Smooth muscle cell of bladder (primary cell): ENCODE data around the gene SAMD13. TPM values are rescaled to one million over a fixed set of nuclear protein-coding genes. Genes with fewer than 3 reads are reported as not detected.

Experiments used
- total RNA-seq: library from RNA; depleted of rRNA; stranded (reverse); fragments of >200 nt; gene quantifications from 2 replicates; pipeline ENCODE4 v1.2.3, GENCODE V29; 2014

Gene SAMD13, protein sequence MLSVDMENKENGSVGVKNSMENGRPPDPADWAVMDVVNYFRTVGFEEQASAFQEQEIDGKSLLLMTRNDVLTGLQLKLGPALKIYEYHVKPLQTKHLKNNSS
- 0.18 and 0.43 TPM in 2 replicates for total RNA-seq

GRCh38 chr1:84301004-84301784 lies at the start of gene SAMD13:
SAMD13 (plus strand) TSS chr1:84301708; CDS start chr1:84303235, 1,527 bp downstream.

DNA sequence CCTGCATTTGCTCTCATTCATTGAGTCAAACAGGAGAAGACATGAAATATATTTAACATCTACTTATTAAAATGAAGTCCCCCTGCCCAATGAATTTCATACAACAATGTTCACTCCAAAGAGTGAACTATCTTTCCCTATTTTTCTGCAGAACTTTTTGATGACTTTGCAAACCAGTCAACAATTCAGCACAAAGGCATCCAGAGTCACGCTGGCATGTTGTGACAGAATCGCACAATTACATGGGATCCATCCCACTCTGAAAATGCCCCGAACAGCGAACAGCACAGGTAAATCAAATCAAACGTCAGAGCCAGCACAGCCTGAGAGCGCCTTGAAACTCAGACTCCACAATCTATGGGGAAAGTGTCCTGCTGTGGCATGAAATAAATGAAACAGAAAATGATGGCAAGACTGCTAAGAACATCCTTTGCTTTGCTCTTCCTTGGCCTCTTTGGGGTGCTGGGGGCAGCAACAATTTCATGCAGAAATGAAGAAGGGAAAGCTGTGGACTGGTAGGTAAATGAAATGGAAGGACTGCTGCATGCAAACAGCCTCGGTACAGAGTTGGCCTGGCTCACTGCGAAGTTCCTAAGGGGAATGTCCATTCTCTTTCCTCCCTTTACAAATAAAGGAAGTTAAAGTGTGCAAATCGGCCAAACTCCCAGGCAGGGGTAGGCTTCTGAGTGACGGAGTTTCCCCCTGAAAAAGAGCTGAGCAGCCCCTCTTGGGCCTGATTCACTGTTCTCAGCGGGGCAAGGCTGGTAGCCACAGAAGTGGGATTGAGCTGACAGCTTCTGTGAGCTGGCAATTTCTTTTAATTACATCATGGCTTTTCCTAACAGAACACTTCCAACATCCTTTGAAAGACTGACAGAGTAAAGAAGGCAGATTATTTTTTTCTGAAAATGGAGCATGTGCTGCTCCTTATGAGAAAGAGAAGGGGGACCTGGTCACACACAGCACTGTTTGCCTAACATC lies 97.0 kb downstream of the SAMD13 start, which contains the start of gene DNASE2B:
DNASE2B (plus strand) TSS at position 310 of the 981 bp plus-strand sequence; CDS start at position 391, 81 bp downstream.

Other genes with a start within 250 kb of the SAMD13 start
- gene PRKACB, start 157.4 kb upstream of the SAMD13 start, total RNA-seq, result 15.8 and 18.4 TPM in 2 replicates
- not detected in 2 replicates for gene DNASE2B, start 96.8 kb downstream of the SAMD13 start, total RNA-seq
- gene RPF1, start 177.6 kb downstream of the SAMD13 start, total RNA-seq, result 26.2 and 29.1 TPM in 2 replicates
- gene SPATA1, start 204.7 kb downstream of the SAMD13 start, total RNA-seq, result 0.46 and 0.71 TPM in 2 replicates
- gene GNG5, start 204.9 kb downstream of the SAMD13 start, total RNA-seq, result 8.5 and 10.9 TPM in 2 replicates